Smooth muscle cell (in vitro differentiated cells): ENCODE results near the gene TTPAL. TPM values are rescaled to one million over a fixed set of nuclear protein-coding genes. Genes with fewer than 3 reads are reported as not detected.
A peak's percentile ranks its signal among the peaks of the same experiment; 100 is the strongest.

ENCODE experiments used
- DNase-seq: peaks from one replicate; lab custom pipeline; 2025; ENCODE audit not compliant: unreplicated experiment; lab: John Stamatoyannopoulos, UW
- H2AFZ ChIP-seq: fragments of 200-600 bp; sonication (generic); 2 replicates; pipeline ENCODE4 v1.6.0; 2016; ENCODE audit warnings: antibody characterized with exemption, low read depth, mild to moderate bottlenecking
- H3F3A ChIP-seq: fragments of 200-600 bp; sonication (generic); 2 replicates; pipeline ENCODE4 v1.6.0; 2017; ENCODE audit warnings: antibody characterized with exemption, low read depth
- H3K27ac ChIP-seq: fragments of 200-600 bp; sonication (generic); 2 replicates; pipeline ENCODE4 v1.5.1; 2016; ENCODE audit warnings: low read depth, mild to moderate bottlenecking
- H3K27me3 ChIP-seq: fragments of 200-600 bp; sonication (generic); 2 replicates; pipeline ENCODE4 v1.6.1; 2016; ENCODE audit warnings: low read depth, mild to moderate bottlenecking
- H3K36me3 ChIP-seq: fragments of 200-600 bp; sonication (generic); 2 replicates; pipeline ENCODE4 v1.5.1; 2016; ENCODE audit warnings: low read depth
- H3K4me1 ChIP-seq: fragments of 200-600 bp; sonication (generic); 2 replicates; pipeline ENCODE4 v1.5.1; 2016; ENCODE audit warnings: low read depth
- H3K4me2 ChIP-seq: fragments of 200-600 bp; sonication (generic); 2 replicates; pipeline ENCODE4 v1.6.0; 2016; ENCODE audit warnings: mild to moderate bottlenecking
- H3K4me3 ChIP-seq: fragments of 200-600 bp; sonication (generic); 2 replicates; pipeline ENCODE4 v1.5.1; 2016; ENCODE audit warnings: mild to moderate bottlenecking
- H3K79me2 ChIP-seq: fragments of 200-600 bp; sonication (generic); 2 replicates; pipeline ENCODE4 v1.6.0; 2016; ENCODE audit warnings: low read depth, mild to moderate bottlenecking
- H3K9ac ChIP-seq: fragments of 200-600 bp; sonication (generic); 2 replicates; pipeline ENCODE4 v1.6.0; 2016; ENCODE audit warnings: low read depth
- H3K9me3 ChIP-seq: fragments of 200-600 bp; sonication (generic); replicated peaks from 2 replicates; pipeline ENCODE4 v1.5.1; 2016; ENCODE audit warnings: low read depth
- H4K20me1 ChIP-seq: fragments of 200-600 bp; sonication (generic); 2 replicates; pipeline ENCODE4 v1.6.0; 2016; ENCODE audit warnings: low read depth
- WGBS: methylation state at CpG from one replicate; pipeline ENCODE4 v1.1.7; 2016; ENCODE audit warnings: low lambda C conversion rate; 5-methylcytosine and 5-hydroxymethylcytosine counted together
- polyA plus RNA-seq: library from polyadenylated mRNA; unstranded; fragments of >200 nt; fragmentation: Nextera tagmentation; extraction: Ambion mirVana; gene quantifications from 2 replicates; pipeline ENCODE4 v1.2.1, GENCODE V29; 2016
- total RNA-seq: library from RNA; depleted of rRNA; stranded (reverse); fragments of >200 nt; gene quantifications from 2 replicates; pipeline ENCODE4 v1.2.3, GENCODE V29; 2014
- TF ChIP-seq, protein P1 (sequence below): fragments of 200-600 bp; sonication (generic); IDR thresholded peaks from 2 replicates; pipeline ENCODE4 v1.5.1; 2017; ENCODE audit warnings: borderline replicate concordance, mild to moderate bottlenecking, antibody characterized with exemption; ENCODE audit not compliant: insufficient read depth, poor library complexity, severe bottlenecking

Gene TTPAL
- total and polyA plus RNA-seq, 2 experiments from 2014 or later, result 5.6 to 5.8 TPM

DNA sequence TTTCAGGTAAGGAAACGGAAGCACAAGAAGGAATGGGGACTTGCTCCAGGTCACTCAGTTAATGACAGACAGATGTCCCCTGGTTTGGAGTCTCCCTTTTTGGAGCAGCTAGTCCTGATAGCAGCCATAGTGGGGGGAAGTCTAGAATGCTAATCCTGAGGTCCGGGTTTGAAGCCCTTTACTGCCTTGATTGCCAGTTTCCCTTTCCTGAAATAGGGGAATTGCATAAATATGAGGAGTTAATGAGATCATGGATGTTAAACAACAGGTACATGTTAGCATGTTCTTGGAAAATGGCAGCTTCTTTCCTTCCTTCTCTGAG, 341 bp upstream of the TTPAL start:
- H2AFZ ChIP-seq, result peak overlapping the region; percentile 89
- H3K79me2 ChIP-seq, result peaks cover 7% of the 10 kb centered on the region
- H3K9ac ChIP-seq, result peak overlapping the region; percentile 92
- H3K27me3 ChIP-seq, result no peaks in the 10 kb centered on the region
- peak overlapping the region; percentile 87 for H3K4me3 ChIP-seq
- H3K9me3 ChIP-seq, result no peaks in the 10 kb centered on the region
- no peaks in the 10 kb centered on the region for H3K36me3 ChIP-seq
- 39% methylated on average over 2 of the region's 2 CpGs for WGBS
- DNase-seq, result no peak
- H3K4me2 ChIP-seq, result peak overlapping the region; percentile 95
- peaks cover 4% of the 10 kb centered on the region for H3K4me1 ChIP-seq
- peak overlapping the region; percentile 79 for H3K27ac ChIP-seq
- TF ChIP-seq, protein P1, sequence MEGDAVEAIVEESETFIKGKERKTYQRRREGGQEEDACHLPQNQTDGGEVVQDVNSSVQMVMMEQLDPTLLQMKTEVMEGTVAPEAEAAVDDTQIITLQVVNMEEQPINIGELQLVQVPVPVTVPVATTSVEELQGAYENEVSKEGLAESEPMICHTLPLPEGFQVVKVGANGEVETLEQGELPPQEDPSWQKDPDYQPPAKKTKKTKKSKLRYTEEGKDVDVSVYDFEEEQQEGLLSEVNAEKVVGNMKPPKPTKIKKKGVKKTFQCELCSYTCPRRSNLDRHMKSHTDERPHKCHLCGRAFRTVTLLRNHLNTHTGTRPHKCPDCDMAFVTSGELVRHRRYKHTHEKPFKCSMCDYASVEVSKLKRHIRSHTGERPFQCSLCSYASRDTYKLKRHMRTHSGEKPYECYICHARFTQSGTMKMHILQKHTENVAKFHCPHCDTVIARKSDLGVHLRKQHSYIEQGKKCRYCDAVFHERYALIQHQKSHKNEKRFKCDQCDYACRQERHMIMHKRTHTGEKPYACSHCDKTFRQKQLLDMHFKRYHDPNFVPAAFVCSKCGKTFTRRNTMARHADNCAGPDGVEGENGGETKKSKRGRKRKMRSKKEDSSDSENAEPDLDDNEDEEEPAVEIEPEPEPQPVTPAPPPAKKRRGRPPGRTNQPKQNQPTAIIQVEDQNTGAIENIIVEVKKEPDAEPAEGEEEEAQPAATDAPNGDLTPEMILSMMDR, result no peak
- no peaks in the 10 kb centered on the region for H3F3A ChIP-seq
- no peaks in the 10 kb centered on the region for H4K20me1 ChIP-seq

DNA sequence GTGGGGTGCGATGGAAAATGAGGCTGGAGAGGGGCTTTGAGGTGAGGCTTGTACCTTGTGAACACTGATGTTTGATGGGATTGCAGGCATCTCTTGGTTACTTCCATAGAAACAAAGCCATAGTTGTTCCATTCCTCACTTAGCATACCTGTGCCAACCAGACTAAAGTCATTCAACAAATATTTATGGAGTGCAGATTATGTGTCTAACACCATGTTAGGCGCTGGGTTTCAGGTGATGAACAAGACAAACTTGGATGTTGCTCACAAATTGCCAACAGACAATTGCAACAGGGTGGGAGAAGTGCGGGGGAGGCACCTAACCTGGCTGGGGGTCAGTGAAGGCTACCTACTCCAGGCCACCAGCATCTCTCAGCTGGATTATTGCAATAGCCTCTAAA, 1.5 kb downstream of the TTPAL start:
- Histone ChIP-seq H3K9ac (no peak overlapping the region), H4K20me1 (no peaks in the 10 kb centered on the region), H3K9me3 (no peaks in the 10 kb centered on the region), H3K79me2 (peaks cover 7% of the 10 kb centered on the region), H3K4me3 (no peak overlapping the region), H3K27me3 (no peaks in the 10 kb centered on the region), H3K27ac (peak overlapping the region; percentile 79), H3K4me2 (peak overlapping the region; percentile 95), H3K36me3 (no peaks in the 10 kb centered on the region), H2AFZ (no peak overlapping the region), H3K4me1 (peaks cover 4% of the 10 kb centered on the region), H3F3A (no peaks in the 10 kb centered on the region)
- no peak for DNase-seq
- TF ChIP-seq, protein P1, result no peak
- 95% methylated on average over 3 of the region's 3 CpGs for WGBS

DNA sequence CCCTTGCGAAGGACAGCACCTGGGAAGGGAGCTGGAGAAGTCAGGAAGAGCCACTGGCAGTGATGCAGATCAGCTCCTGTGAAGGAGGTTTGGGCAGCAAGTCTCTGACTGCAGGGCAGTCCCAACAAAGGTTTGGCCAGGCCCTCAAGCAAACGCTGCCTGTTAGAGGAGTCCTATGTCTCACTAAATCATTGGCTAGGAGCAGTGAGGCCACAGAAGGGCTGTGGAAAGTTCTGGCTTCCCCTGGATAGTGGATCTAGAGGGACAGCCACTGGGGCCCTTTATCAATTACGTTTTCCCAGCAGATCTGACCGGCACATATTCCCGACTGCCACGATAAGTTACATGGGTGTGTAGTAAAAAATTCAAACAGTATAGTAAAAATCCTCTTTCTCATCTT, 2.5 kb downstream of the TTPAL start:
- WGBS, result 92% methylated on average over 6 of the region's 6 CpGs
- H3K27ac ChIP-seq, result no peak overlapping the region

DNA sequence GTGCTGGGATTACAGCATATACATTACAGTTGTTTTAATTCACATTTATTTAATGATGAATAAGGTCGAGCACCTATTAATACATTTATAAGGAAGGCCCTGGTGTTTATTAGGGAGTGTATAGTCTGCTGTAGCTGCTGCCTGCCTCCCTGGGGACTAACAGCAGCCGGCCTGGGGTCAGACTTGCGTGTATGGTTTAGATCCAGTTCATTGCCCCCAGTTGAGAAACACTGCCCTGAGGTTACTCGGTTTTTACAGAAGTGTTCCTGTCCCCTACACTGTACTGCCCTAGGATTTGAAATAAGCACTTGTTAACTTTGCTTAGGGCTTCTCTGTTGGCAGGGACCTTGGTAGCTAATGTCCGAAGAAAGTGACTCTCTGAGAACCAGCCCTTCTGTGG, 4.0 kb downstream of the TTPAL start:
- no peak overlapping the region for H3K27ac ChIP-seq
- peaks cover 7% of the 10 kb centered on the region for H3K79me2 ChIP-seq
- peaks cover 9% of the 10 kb centered on the region for H3K36me3 ChIP-seq
- H4K20me1 ChIP-seq, result no peaks in the 10 kb centered on the region
- H2AFZ ChIP-seq, result no peak overlapping the region
- H3K4me3 ChIP-seq, result no peak overlapping the region
- H3K9ac ChIP-seq, result no peak overlapping the region
- no peaks in the 10 kb centered on the region for H3K9me3 ChIP-seq
- H3K27me3 ChIP-seq, result no peaks in the 10 kb centered on the region
- WGBS, result 93% methylated on average over 5 of the region's 5 CpGs
- TF ChIP-seq, protein P1, result no peak
- no peak for DNase-seq
- no peaks in the 10 kb centered on the region for H3F3A ChIP-seq
- peaks cover 4% of the 10 kb centered on the region for H3K4me1 ChIP-seq
- H3K4me2 ChIP-seq, result no peak overlapping the region

More for the DNA sequence above, 2.5 kb downstream of the TTPAL start:
- H3K9ac ChIP-seq, result no peak overlapping the region
- no peak overlapping the region for H3K4me2 ChIP-seq
- no peak for DNase-seq
- peaks cover 4% of the 10 kb centered on the region for H3K4me1 ChIP-seq
- H3K4me3 ChIP-seq, result no peak overlapping the region
- no peaks in the 10 kb centered on the region for H3F3A ChIP-seq
- H2AFZ ChIP-seq, result no peak overlapping the region
- no peaks in the 10 kb centered on the region for H3K9me3 ChIP-seq
- TF ChIP-seq, protein P1, result no peak
- H3K36me3 ChIP-seq, result no peaks in the 10 kb centered on the region
- H4K20me1 ChIP-seq, result no peaks in the 10 kb centered on the region
- H3K79me2 ChIP-seq, result peaks cover 7% of the 10 kb centered on the region
- H3K27me3 ChIP-seq, result no peaks in the 10 kb centered on the region
